ENCODE results near the gene TTN. TPM values are rescaled to one million over a fixed set of nuclear protein-coding genes. Genes with fewer than 3 reads are reported as not detected.

TTN gene
- total and polyA plus RNA-seq, 2 experiments from 2014 or later, result 12.5 to 15.7 TPM

- TF ChIP-seq CTCF (conservative IDR thresholded peaks at IDR 0.05; ENCODE audit: low read depth in 2 of 2), result no peak
- no peak for TF ChIP-seq EZH2 (IDR thresholded peaks at IDR 0.05; ENCODE audit: low read depth, unreplicated experiment)
- TF ChIP-seq CREB1 (CRISPR knock-in tag; IDR thresholded peaks at IDR 0.05; ENCODE audit: low read depth), result no peak
- TF ChIP-seq POLR2AphosphoS5 (IDR thresholded peaks at IDR 0.05; ENCODE audit: low read depth), result no peak
- no peak for TF ChIP-seq JUNB (IDR thresholded peaks at IDR 0.05; ENCODE audit: unreplicated experiment)
- no peak for TF ChIP-seq ZNF331 (CRISPR knock-in tag; IDR thresholded peaks at IDR 0.05; ENCODE audit: low read depth)
These were observed 37.5 kb upstream of the TTN start (continued) for GRCh38 chr2:178844701-178845100.

GRCh38 chr2:178844269-178844668 lies 37.0 kb upstream of the TTN start:
- Mint-ChIP-seq H3K27ac (no peak overlapping the region), H3K4me1 (peaks cover 32% of the 10 kb centered on the region), H3K36me3 (ENCODE audit: low read depth) (peaks cover 25% of the 10 kb centered on the region), H3K27me3 (ENCODE audit: insufficient read depth, low read depth, poor library complexity) (peaks cover 2% of the 10 kb centered on the region), H3K9me3 (peaks cover 8% of the 10 kb centered on the region; the same call in 2 of the 3 replicates), H3K4me3 (no peak overlapping the region)
- Histone ChIP-seq H3K4me2 (peak overlapping the region; percentile 61; the same call in 1 of the 2 replicates), H3K4me1 (ENCODE audit: insufficient read depth) (peaks cover 36% of the 10 kb centered on the region), H3K79me2 (replicated peaks; ENCODE audit: insufficient read depth) (no peaks in the 10 kb centered on the region), H3K27ac (ENCODE audit: low read depth) (0 out of 2 replicates have a peak overlapping the region, but pooled peaks have one; percentile 71), H2AFZ (no peak overlapping the region), H3K9me2 (ENCODE audit: insufficient read depth) (peaks cover 6% of the 10 kb centered on the region; the same call in 1 of the 2 replicates), H3K4me3 (no peak overlapping the region), H3F3A (replicated peaks; ENCODE audit: low read depth) (no peaks in the 10 kb centered on the region), H4K20me1 (replicated peaks; ENCODE audit: insufficient read depth) (no peaks in the 10 kb centered on the region), H3K36me3 (ENCODE audit: insufficient read depth) (no peaks in the 10 kb centered on the region), H3K27me3 (ENCODE audit: insufficient read depth) (no peaks in the 10 kb centered on the region)
- peak; percentile 38; the same call in 1 of the 3 replicates for ATAC-seq
- TF ChIP-seq JUNB (IDR thresholded peaks at IDR 0.05; ENCODE audit: unreplicated experiment) (no peak), ZNF462 (CRISPR knock-in tag; IDR thresholded peaks at IDR 0.05) (no peak), NANOG (IDR thresholded peaks at IDR 0.05; ENCODE audit: borderline replicate concordance) (no peak), POLR2AphosphoS5 (IDR thresholded peaks at IDR 0.05; ENCODE audit: low read depth) (no peak), ETS1 (IDR thresholded peaks at IDR 0.05) (no peak), ZNF114 (CRISPR knock-in tag; IDR thresholded peaks at IDR 0.05) (no peak), EZH2phosphoT487 (IDR thresholded peaks at IDR 0.05; ENCODE audit: unreplicated experiment) (no peak), CREB1 (CRISPR knock-in tag; IDR thresholded peaks at IDR 0.05; ENCODE audit: low read depth) (no peak), CTCF (conservative IDR thresholded peaks at IDR 0.05; ENCODE audit: low read depth in 2 of 2) (no peak)
- no peak for DNase-seq (ENCODE audit: low spot score)
